DOHH2 (cell line): ENCODE measurements around the gene DENND6A.

Experiments
- H3F3A ChIP-seq: fragments of 200-600 bp; sonication (generic), shearing (Covaris generic); 2 replicates; pipeline ENCODE4 v1.6.0; 2016; ENCODE audit warnings: antibody characterized with exemption, mild to moderate bottlenecking; ENCODE audit not compliant: control insufficient read depth, insufficient read depth
- H3K27ac ChIP-seq: fragments of 200-600 bp; sonication (generic); 2 replicates; pipeline ENCODE4 v1.5.1; 2014; ENCODE audit warnings: low read depth, mild to moderate bottlenecking, low read length, moderate library complexity
- H3K27me3 ChIP-seq: fragments of 200-600 bp; sonication (generic); 2 replicates; pipeline ENCODE4 v1.6.1; 2014; ENCODE audit warnings: mild to moderate bottlenecking, low read length, mixed read lengths; ENCODE audit not compliant: control insufficient read depth
- H3K36me3 ChIP-seq: fragments of 200-600 bp; sonication (generic); 2 replicates; pipeline ENCODE4 v1.6.1; 2014; ENCODE audit warnings: mild to moderate bottlenecking, low read length, moderate library complexity, mixed read lengths; ENCODE audit not compliant: control insufficient read depth
- H3K4me1 ChIP-seq: fragments of 200-600 bp; sonication (generic); 2 replicates; pipeline ENCODE4 v1.6.1; 2014; ENCODE audit warnings: mild to moderate bottlenecking, low read length, mixed read lengths; ENCODE audit not compliant: control insufficient read depth
- H3K4me2 ChIP-seq: fragments of 200-600 bp; sonication (generic); 2 replicates; pipeline ENCODE4 v1.6.0; 2014; ENCODE audit warnings: mild to moderate bottlenecking, low read length, moderate library complexity
- H3K4me3 ChIP-seq: fragments of 200-600 bp; sonication (generic); 2 replicates; pipeline ENCODE4 v1.5.1; 2014; ENCODE audit warnings: mild to moderate bottlenecking, low read length, mixed read lengths
- H3K79me2 ChIP-seq: fragments of 200-600 bp; sonication (generic); 2 replicates; pipeline ENCODE4 v1.6.1; 2014; ENCODE audit warnings: mild to moderate bottlenecking, low read length, mixed read lengths; ENCODE audit not compliant: control insufficient read depth
- H3K9me2 ChIP-seq: fragments of 200-600 bp; sonication (generic); replicated peaks from 2 replicates; pipeline ENCODE4 v1.6.1; 2014; ENCODE audit warnings: mild to moderate bottlenecking, low read length, mixed read lengths; ENCODE audit not compliant: control insufficient read depth
- H3K9me3 ChIP-seq: fragments of 200-600 bp; sonication (generic); 2 replicates; pipeline ENCODE4 v1.6.1; 2014; ENCODE audit warnings: antibody characterized with exemption, low read length, mixed read lengths; ENCODE audit not compliant: control insufficient read depth, insufficient read depth
- H4K20me1 ChIP-seq: fragments of 200-600 bp; sonication (generic); 2 replicates; pipeline ENCODE4 v1.6.0; 2014; ENCODE audit warnings: low read depth, mild to moderate bottlenecking, antibody characterized with exemption, low read length, moderate library complexity; ENCODE audit not compliant: control insufficient read depth, insufficient read depth
- CTCF ChIP-seq: fragments of 200-600 bp; sonication (generic); IDR thresholded peaks from one replicate; pipeline ENCODE4 v1.5.1; 2014; ENCODE audit warnings: antibody characterized with exemption, mild to moderate bottlenecking, low read depth, low read length; ENCODE audit not compliant: poor library complexity, severe bottlenecking
- EZH2phosphoT487 ChIP-seq: fragments of 200-600 bp; sonication (generic); IDR thresholded peaks from 2 replicates; pipeline ENCODE4 v1.6.1; 2017; ENCODE audit warnings: borderline replicate concordance, mild to moderate bottlenecking, antibody characterized with exemption, low read length, moderate library complexity, mixed read lengths

The DENND6A gene

GRCh38 chr3:57730682-57731081, 37.8 kb upstream of the DENND6A start:
- Histone ChIP-seq H3K4me2 (no peak overlapping the region), H4K20me1 (no peaks in the 10 kb centered on the region), H3K27me3 (peaks cover 2% of the 10 kb centered on the region; the same call in 1 of the 2 replicates), H3K79me2 (no peaks in the 10 kb centered on the region), H3K4me1 (no peaks in the 10 kb centered on the region), H3K4me3 (no peak overlapping the region), H3F3A (no peaks in the 10 kb centered on the region), H3K36me3 (no peaks in the 10 kb centered on the region), H3K9me2 (no peaks in the 10 kb centered on the region), H3K9me3 (no peaks in the 10 kb centered on the region), H3K27ac (no peak overlapping the region)
- TF ChIP-seq CTCF (no peak), EZH2phosphoT487 (no peak)

GRCh38 chr3:57729334-57730045, 36.6 kb upstream of the DENND6A start:
- TF ChIP-seq EZH2phosphoT487, result no peak
- H3K4me2 ChIP-seq, result no peak overlapping the region
- no peaks in the 10 kb centered on the region for H3K9me2 ChIP-seq
- H3F3A ChIP-seq, result no peaks in the 10 kb centered on the region
- H3K36me3 ChIP-seq, result no peaks in the 10 kb centered on the region
- H3K27ac ChIP-seq, result no peak overlapping the region
- no peaks in the 10 kb centered on the region for H3K9me3 ChIP-seq
- H4K20me1 ChIP-seq, result no peaks in the 10 kb centered on the region
- H3K4me1 ChIP-seq, result no peaks in the 10 kb centered on the region
- H3K27me3 ChIP-seq, result peaks cover 3% of the 10 kb centered on the region; the same call in 1 of the 2 replicates
- no peaks in the 10 kb centered on the region for H3K79me2 ChIP-seq
- no peak overlapping the region for H3K4me3 ChIP-seq

- no peaks in the 10 kb centered on the region for H3K9me3 ChIP-seq
- H3F3A ChIP-seq, result no peaks in the 10 kb centered on the region
- H3K79me2 ChIP-seq, result no peaks in the 10 kb centered on the region
- H3K4me2 ChIP-seq, result no peak overlapping the region
- H4K20me1 ChIP-seq, result no peaks in the 10 kb centered on the region
- TF ChIP-seq EZH2phosphoT487 (no peak), CTCF (no peak)
- H3K27me3 ChIP-seq, result peaks cover 3% of the 10 kb centered on the region
- no peak overlapping the region for H3K4me3 ChIP-seq
- no peaks in the 10 kb centered on the region for H3K36me3 ChIP-seq
- no peaks in the 10 kb centered on the region for H3K4me1 ChIP-seq
- H3K27ac ChIP-seq, result no peak overlapping the region
- no peaks in the 10 kb centered on the region for H3K9me2 ChIP-seq
Observed at GRCh38 chr3:57727106-57727505, 34.2 kb upstream of the DENND6A start.

GRCh38 chr3:57726397-57726796, 33.5 kb upstream of the DENND6A start:
- no peaks in the 10 kb centered on the region for H3K79me2 ChIP-seq
- no peak overlapping the region for H3K27ac ChIP-seq
- no peaks in the 10 kb centered on the region for H4K20me1 ChIP-seq
- H3K36me3 ChIP-seq, result no peaks in the 10 kb centered on the region
- H3F3A ChIP-seq, result no peaks in the 10 kb centered on the region
- no peak overlapping the region for H3K4me3 ChIP-seq
- peaks cover 3% of the 10 kb centered on the region for H3K27me3 ChIP-seq
- no peaks in the 10 kb centered on the region for H3K4me1 ChIP-seq
- H3K4me2 ChIP-seq, result no peak overlapping the region
- TF ChIP-seq EZH2phosphoT487 (no peak), CTCF (no peak)
- no peaks in the 10 kb centered on the region for H3K9me3 ChIP-seq
- H3K9me2 ChIP-seq, result no peaks in the 10 kb centered on the region
